GM19351 (cell line): ENCODE measurements around the gene KCNAB1.

ENCODE experiments used
- ATAC-seq: cut with Tn5 transposase; IDR thresholded peaks from one replicate; pipeline ENCODE4 v1.9.1; 2021; ENCODE audit warnings: mild to moderate bottlenecking, moderate library complexity; ENCODE audit not compliant: unreplicated experiment

KCNAB1 gene

GRCh38 chr3:156530980-156531379 is 410.6 kb downstream of the KCNAB1 start:
- no peak for ATAC-seq

DNA sequence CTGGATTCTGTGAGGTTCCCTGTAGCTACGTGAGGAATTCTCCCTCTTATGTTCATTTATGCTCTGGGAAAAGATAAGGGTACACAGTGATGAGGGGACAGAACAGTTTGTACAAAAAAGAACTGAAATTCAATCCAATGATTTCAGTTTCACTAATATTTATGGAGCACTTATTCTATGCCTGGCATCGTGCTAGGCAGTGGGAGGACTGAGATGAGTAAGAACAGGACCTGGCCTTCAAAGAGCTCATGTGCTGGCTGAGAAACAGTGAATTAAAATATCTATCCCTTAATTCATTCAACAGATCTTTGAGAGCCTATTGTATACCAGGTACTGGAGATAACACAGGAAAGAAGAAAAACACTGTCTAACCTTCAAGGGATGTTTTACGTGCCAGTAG is 412.4 kb downstream of the KCNAB1 start:
- no peak for ATAC-seq

DNA sequence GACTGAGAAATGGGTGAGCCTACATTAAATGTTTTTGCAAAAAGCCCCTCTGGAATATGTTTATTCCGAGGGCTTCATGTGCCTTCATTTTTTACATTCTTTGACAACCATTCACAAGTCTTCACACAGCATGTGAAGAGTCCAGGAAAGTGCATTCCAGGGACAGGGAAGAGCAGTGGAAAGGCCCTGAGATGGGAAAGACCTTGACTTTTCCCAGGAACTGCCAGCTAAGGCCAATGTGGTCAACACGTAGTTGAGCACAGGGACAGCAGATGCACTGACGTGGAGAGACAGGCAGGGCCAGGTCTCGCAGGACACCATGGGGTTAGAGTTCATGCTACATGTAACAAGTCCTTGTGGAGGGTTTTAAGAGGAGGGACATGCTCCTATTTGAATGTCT is 412.8 kb downstream of the KCNAB1 start:
- ATAC-seq, result no peak

DNA sequence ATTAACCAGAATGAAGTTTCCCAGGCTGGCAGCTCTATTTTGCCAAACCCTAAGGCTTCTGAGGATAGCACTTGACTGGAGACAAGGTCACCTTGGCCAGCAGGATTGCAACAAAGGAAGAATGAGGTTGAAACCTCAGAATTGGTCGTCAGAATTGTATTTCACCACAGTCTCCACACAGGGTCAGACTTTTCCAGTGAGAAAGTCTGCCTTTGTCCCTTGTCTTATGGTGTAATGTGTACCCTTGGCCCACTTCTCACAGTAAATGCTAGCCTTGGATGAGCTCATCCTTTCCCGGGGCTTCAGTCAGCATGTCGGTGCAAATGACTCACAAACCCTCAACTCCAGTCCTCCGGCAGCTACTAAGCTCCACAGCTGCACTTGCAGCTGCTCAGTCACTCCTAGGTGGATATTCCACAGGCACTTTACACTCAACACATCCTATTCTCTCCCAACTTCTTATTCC is 414.8 kb downstream of the KCNAB1 start:
- ATAC-seq, result no peak

- no peak for ATAC-seq
Measured at GRCh38 chr3:156535798-156536197, 415.4 kb downstream of the KCNAB1 start.

GRCh38 chr3:156536524-156537316 is 416.3 kb downstream of the KCNAB1 start:
- no peak for ATAC-seq

DNA sequence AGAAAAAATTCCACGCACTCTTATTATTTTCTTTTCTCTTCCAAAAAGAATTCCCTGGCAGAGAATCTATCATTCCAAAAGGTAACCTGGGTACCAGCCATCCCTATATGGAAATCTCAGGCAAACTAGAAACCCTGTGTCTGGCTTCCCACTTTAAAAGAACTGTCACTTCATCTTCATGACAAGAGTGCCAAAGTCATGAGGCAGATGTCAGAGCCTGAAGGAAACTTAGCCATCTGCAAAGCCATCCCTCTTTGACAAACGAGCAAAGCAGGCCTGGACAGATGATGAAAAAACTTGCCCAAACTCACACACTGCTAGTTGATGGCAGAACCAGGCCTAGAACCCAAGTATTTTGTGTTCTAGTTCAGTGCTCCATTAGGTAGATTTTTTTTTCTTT is 418.7 kb downstream of the KCNAB1 start:
- no peak for ATAC-seq

DNA sequence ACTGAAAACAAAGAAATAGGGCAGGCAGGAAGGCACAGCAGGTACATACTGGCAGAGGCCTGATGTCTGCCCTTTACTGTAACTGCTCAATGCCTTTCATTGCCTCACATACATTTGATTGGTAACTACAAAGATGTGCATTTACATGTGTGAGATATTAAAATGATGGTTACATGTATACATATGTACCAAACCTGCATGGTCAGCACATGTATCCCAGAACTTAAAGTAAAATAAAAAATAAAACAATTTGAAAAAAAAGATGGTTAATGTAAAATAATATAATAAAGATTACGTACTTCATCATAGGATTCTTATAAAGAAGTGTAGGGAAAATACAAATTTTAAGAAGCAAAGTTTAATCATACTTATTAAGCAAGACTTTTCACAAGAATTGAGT is 419.4 kb downstream of the KCNAB1 start:
- no peak for ATAC-seq

GRCh38 chr3:156542101-156543042 is 422.0 kb downstream of the KCNAB1 start:
- ATAC-seq, result no peak

GRCh38 chr3:156543043-156543555 is 422.7 kb downstream of the KCNAB1 start:
- no peak for ATAC-seq

DNA sequence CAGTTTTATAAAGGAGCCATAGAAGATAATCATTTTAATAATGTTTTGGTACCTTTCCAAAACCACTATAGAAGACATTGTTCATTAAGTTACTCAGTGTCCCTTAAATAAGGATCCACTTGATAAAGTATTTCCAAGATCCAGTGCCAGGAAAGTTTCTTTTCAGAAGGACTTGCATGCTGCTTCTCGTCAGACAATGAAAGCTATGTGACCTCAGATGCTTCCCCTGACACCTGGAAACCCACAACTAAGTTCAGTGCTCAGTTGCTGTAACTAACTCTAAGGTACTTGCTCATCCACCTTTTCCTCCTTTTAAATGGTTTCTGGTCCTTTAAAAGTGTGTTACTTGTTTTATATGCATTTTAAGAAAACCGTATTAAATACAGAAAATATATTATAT is 427.3 kb downstream of the KCNAB1 start:
- no peak for ATAC-seq

DNA sequence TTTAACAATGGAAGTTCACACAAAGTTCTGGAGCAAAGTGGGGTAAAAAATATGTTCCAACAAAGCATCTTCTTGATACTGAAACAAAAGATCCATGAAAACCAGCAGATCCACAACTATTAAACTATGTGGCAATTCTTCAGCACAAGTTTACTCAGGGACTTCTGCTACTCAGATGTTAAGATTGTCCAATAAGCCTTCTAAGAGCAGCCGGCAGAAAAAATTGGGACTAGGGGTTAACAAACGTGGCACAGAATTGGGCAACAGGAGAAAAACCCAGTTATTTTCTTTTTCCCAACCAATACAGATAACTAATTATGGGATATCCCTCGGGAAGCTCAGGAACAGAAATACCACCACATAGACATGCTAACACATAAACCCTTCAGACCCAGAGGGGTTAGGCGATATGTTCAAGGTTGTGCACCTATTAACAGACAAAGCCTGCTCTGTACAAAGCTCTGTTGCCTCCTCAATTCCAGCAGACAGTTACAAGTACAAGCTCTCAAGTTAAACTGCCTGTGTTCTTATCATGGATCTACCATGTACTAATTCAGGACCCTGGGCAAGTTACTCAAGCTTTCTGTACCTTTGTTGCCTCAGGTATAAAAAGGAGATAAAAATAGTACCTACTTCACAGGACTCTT is 427.8 kb downstream of the KCNAB1 start:
- no peak for ATAC-seq

DNA sequence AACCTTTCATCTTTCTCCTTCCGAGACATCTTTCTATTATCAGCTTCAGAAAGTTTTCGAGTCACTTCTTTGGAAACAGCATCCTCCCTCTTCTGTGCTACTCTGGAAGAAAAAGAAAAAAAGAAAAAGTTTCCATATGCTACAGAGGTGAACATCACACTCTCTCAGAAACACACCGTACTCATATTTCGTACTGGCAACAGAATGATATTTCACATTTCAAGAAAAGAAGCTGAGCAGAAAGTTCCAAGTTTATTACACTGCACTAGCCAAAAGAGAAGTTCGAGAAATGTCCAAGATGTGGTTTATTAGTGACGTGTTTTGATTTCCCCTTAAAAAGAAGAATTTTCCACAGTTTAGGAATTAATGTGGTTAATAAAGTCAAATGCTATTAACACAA is 428.5 kb downstream of the KCNAB1 start:
- ATAC-seq, result no peak

- ATAC-seq, result no peak
Measured at GRCh38 chr3:156551261-156551660, 430.9 kb downstream of the KCNAB1 start.

- ATAC-seq, result no peak
Measured at GRCh38 chr3:156551746-156552145, 431.4 kb downstream of the KCNAB1 start.

- ATAC-seq, result no peak
Measured at GRCh38 chr3:156552973-156553372, 432.6 kb downstream of the KCNAB1 start.

- no peak for ATAC-seq
Measured at GRCh38 chr3:156553705-156554356, 433.5 kb downstream of the KCNAB1 start.

DNA sequence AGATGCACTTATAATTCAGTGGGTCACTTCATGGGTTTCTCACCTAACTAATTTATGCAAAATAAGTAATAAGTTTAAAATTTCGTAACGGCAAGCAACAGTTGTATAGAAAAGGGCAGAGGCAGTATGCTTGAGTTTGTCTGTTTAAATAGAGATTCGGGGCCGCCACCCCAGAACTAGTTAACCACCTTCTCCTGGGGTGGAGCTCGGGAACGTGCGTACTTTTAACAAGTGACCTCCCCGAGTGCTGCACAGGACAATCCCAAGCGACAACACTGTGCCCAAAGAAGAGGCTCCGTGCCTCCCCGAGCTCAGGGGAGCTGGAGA is 434.1 kb downstream of the KCNAB1 start:
- no peak for ATAC-seq

DNA sequence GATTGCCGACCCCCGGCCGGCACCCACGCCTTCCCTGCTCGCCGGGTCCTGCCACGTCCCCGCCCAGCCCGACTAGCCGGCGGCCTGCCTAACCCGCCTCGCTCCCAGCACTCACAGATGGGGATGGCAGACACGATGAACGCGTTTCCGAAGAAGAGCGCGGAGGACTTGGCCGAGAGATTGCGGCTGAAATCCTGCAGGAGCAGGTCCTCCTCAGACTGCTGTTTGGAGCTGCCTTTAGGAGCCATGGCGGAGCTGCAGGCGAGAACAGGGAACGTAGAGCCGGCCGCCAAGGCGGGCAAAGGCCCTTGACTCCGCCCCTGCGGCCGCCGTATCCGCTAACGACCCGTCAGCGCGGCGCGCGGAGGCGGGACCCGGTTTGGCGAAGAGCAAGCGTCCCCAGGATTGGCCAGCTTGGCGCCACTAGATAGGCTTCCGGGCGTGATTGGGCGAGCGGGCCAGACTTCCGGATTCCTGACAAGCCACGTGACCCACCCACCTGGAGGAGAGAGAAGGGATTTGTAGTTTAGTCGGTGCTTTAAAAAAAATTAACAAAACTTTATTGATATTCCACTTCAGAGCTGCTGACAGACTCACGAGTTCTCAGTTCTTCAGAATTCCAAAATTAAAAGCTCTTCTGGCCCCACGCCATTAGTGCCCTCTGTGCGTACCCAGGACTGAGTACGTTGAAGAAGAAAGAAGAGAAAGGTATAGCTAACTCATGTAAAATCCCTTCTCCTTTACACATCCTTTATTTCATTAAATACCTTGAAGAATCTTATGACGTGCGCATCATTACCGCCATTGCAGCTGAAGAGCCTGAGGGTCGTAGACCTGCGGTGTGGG is 434.7 kb downstream of the KCNAB1 start, which contains the start of gene SSR3:
SSR3 (minus strand) TSS at position 276 of the 846 bp plus-strand sequence; CDS start at position 248, 28 bp downstream.
- peak; percentile 99 for ATAC-seq

GRCh38 chr3:156558389-156558788 is 438.0 kb downstream of the KCNAB1 start:
- no peak for ATAC-seq
